Measurements from ENCODE around the gene COLEC11.

The COLEC11 gene

DNA sequence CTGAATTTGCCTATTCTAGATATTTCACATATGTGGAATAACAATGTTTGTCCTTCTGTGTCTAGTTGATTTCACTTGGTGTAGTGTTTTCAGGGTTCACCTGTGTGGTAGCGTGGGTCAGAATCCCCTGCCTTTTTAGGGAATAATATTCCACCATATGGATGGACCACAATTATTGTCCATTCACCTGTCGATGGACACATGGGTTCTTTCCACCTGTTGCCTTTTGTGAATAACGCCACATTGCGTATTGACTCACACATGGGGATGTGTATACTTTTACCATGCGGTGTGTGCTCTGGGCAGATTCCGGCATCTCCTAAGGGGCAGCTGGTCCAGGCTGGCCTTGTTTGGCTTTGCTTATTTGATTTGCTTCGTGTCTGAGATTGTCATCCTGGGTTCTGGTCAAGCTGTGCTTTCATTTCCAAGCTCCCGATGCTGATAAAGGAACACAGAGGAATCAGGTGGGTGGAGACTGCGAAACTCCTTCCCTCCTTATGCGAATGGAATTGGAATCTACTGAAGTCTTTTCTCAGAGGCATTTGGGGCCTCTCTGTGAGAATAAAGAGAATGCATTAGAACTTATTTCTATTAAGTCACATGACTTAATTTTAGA lies 44.2 kb downstream of the COLEC11 start:
- DNase-seq (ENCODE audit: low read depth): no peak

DNA sequence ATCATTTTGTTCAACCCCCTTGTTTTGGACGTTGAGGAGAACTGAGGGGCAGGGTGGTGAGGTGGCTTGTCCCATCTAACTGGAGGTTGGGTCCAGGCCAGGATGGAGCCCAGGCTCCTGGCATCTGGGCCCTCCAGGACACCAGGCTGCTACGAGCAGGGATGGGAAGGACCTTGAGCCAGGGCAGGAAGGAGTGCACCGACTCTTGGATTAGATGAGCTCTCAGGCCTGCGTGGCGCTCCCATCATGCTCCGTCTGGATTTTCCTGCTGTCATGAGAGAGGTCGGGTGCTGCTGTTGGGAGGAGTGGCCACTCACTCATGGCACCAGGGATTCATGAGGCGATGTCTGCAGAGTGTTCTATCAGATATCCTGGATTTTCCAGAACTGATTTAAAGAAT lies 44.7 kb downstream of the COLEC11 start:
- DNase-seq (ENCODE audit: low read depth): no peak

DNA sequence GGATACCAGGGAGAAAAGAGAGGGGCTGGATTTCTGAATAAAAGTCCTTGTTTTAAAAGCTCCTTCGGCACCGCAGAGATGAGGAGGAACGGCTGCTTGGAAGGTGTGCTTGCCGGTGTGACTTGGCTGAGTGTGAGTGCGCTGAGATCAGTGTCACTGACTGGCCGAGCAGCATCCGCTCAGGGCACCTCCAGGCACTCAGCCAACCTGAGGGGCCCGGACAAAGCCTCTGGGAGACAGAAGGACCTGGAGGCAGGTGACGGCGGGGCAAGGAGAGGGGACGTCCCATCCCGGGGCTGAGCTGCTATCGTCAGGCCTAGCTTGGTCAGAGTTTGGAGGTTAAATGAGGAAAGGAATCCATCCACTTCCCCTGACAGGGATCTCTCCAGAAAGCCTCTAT lies 46.3 kb downstream of the COLEC11 start:
- no peak for DNase-seq (ENCODE audit: low read depth)

DNA sequence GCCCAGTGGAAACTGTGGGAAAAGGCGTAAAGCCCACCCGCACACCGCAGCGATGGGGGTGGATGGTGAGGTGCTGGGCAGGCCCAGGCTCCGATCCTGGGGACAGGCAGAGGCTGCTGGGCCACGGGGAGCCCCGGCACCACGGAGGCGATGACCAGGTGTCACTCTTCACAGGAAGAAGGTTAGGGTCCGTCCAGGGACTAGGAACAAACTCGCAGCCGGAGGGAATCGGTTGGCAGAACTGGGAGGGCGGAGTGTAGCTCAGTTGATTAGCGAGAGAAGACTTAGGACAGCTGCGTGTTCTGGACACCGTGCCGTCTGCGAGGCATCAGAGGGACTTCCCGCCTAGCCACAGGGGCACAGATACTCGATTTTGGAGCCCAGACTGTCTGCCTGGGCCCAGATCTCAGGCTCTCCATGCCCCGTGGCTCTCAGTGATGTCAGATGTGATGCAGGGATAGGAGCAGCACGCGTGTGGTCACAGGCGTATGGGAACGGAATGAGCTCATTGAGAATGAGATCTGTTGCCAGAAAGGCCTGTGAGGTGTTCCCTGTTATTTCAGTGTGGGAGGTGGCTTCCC lies 47.0 kb downstream of the COLEC11 start:
- DNase-seq (ENCODE audit: low read depth): no peak

DNA sequence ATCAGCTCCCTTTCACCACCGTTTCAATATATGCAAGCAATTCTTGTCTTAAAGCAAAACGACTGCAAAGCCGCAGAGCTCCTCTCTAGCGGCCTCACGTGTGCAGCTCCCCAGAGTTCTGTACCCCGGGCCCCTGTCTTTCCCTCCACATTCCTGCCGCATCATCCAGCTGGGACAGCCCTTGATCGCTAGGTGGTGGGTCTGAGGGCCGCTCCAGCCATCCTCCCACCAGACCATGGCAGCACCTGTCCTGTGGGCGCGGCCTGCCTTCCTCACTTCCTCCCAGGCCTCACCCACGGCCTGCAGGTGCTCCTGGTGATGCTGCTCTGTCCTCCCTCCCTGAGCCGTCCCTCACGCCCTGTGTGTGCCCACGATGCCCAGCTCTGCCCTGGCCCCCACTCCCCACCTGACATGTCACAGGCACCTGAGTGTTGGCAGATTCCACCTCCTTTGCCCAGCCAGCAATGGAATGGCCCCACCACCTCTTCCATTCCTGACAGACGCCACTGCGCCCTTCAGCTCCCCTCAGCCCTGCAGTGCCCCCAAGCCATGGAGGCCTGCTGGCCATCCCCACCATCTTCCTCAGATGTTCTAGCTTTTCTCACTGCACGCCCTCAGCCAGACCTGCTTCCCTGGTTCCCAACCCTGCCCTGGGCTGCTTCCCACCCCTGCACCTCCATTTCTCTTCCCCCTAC lies 47.8 kb downstream of the COLEC11 start:
- DNase-seq (ENCODE audit: low read depth): no peak

DNA sequence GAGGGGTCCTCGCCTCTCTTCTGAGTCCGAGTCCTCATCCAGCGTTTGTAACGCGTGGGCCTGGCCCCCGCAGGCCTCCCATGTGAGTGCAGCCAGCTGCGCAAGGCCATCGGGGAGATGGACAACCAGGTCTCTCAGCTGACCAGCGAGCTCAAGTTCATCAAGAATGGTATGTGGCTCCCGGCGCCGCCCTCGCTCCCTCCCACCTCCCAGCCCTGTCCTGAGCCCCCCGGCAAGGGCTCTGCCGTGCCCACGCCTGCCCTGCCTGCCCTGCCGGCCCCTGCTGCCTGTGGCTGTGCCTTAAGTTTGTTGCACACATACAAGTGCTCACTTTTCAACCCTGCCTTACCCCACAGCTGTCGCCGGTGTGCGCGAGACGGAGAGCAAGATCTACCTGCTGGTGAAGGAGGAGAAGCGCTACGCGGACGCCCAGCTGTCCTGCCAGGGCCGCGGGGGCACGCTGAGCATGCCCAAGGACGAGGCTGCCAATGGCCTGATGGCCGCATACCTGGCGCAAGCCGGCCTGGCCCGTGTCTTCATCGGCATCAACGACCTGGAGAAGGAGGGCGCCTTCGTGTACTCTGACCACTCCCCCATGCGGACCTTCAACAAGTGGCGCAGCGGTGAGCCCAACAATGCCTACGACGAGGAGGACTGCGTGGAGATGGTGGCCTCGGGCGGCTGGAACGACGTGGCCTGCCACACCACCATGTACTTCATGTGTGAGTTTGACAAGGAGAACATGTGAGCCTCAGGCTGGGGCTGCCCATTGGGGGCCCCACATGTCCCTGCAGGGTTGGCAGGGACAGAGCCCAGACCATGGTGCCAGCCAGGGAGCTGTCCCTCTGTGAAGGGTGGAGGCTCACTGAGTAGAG lies 48.7 kb downstream of the COLEC11 start:
- no peak for DNase-seq (ENCODE audit: low read depth)

DNA sequence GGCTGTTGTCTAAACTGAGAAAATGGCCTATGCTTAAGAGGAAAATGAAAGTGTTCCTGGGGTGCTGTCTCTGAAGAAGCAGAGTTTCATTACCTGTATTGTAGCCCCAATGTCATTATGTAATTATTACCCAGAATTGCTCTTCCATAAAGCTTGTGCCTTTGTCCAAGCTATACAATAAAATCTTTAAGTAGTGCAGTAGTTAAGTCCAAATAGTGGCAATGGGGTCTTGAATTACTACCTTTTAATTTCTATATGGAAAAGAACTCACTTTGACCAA lies 49.3 kb downstream of the COLEC11 start:
- DNase-seq (ENCODE audit: low read depth): no peak

DNA sequence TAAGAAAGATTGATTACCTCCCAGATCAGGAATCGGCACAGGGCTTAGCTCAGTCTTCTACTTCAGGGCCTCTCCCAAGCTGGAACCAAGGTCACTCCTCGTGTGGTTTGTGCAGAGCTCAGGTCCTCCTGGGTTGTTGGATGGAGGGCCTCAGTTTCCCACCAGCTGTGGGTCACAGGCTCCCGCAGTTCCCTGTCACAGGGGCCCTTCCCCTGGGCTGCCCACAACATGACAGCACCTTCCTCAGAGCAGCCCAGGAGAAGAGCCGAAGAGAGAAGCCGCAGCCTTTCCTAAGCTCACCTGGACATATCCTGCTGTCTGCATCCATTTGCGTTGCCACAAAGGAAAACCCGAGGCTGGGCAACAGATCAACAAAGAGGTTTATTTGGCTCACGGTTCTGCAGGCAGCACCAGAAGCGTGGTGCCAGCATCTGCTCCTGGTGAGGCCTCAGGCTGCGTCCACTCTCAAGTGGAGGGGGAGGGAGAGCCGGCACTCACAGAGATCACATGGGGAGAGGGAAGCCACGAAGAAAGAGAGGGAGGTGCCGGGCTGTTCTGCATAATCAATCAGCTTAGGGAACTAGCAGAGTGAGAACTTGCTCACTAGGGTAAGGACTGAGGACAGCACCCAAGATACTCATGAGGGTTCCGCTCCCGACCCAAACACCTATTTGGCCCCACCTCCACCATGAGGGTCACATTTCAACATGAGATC lies 50.1 kb downstream of the COLEC11 start:
- DNase-seq (ENCODE audit: low read depth): no peak

DNA sequence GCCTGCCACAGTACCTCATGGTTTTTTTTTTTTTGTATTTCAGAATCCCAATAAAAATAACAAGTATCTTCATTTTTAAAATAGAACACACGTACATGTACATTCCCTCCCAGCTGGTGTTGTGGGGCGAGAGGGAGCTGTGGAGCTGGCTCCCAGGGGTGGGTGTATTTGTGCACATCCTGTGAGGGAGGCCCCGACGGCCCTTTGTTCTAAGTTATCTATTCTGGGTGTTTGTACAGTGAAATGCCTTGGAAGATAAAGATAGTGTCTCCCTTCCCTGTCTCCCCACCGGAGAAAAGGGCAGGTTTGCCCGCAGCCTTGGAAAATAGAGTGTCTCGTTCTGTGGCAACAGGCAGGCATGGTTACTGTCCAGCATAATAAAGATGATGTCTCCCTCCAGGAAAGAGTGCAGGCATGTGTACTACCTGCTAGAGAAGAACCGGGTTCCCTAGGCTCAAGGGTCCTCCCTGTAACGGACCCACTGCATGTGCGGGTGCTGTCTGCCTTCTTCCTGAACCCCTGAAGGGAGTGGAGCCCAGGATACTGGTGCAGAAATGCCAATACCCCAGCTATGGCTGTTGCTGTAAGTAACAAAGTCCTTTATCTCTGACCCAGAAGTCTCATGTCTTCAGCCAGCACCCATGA lies 51.0 kb downstream of the COLEC11 start:
- no peak for DNase-seq (ENCODE audit: low read depth)

DNA sequence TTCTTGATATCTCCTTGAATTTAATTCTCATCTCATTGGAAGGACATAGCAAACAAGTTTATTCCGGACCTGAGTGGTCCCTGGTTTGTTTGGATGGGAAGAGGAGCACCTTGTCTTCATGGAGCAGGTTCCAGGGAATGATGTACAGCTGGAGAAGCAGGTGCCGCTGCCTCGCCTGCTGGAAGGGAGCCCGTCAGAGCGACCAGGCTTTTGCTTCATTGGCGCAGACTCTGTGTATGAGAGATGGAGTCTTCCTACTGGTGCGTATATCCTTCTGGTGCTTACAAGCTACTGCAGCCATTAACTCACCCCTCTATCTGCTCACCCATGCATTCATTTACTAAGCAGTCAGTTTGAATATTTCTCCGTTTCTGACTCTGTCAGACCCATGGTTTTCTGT lies 51.5 kb downstream of the COLEC11 start:
- no peak for DNase-seq (ENCODE audit: low read depth)

DNA sequence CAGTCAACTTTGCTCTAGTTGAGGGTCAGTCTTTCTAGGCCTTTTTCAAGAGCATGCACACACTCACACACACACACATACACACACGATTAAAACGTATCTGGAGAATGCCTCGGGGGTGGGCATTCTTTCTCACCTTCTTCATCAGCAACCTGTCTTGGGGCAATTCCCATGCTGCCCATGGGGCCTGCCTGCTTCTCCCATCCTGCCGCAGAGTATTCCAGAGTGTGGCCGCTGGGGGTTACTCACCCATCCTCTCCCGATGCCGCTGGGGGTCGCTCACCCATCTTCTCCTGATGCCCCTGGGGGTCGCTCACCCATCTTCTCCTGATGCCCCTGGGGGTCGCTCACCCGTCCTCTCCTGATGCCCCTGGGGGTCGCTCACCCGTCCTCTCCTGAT lies 52.3 kb downstream of the COLEC11 start:
- no peak for DNase-seq (ENCODE audit: low read depth)

DNA sequence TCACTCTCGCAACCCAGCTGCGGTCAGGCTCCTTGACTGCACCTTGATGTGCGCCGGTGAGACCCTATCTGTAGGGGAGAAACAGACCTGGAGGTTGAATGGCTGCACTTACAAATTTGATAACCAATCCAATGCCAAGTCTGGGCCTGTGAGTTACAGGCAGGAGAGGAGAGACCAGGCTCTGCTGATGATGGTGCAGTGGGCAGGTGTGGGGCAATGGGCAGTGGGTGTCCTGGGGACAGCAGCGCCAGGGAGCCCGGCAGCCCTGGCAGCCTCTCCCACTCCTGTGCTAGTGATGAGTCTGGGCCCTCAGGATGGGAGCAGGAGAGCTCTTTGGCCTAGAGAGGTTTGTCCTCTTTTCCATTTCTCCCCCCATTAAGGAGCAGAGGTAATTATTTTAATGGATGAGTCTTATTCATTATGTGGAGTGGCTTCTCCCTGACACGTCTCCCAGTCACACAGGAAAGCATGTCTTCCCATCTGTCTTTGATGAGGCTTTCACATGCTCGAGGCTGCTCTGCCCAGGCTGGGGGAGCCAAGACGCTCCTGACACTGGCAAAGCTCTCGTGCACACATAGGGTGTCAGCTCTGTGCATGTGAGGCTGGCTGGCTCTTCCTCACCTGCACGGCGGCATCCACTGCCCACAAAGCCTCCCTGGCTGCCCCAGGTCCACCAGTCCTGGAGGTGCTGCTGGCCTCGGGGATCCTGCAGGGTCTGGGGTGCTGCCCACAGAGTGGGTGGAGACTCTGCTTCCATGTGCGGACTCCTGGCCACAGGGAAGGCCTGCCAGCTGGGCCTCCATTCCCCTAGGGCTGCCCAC lies 53.1 kb downstream of the COLEC11 start:
- no peak for DNase-seq (ENCODE audit: low read depth)

DNA sequence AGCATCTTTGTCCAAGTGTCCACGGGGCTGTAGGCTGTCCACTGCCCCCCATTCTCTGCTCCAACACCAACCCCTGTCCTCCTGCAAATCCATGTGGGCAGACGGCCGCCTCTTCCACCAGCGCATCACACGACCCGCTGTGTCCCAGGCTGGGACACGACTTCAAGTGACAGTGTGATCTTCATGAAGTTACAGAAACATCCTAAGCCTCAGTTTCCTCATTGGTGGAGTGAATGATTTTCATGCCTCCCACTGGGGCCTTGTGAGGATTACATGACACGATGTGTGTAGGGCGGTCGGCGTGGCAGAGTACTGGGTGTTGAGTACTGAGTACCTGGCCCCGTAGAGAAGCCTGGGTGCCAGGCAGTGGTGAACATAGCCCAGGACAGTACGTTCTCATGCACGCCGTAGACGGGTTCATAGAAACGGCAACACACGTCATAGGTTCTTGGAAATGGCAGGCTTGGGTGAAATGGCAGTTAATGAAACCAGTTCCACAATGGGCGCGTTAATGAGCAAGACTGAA lies 53.8 kb downstream of the COLEC11 start:
- DNase-seq (ENCODE audit: low read depth): no peak

DNA sequence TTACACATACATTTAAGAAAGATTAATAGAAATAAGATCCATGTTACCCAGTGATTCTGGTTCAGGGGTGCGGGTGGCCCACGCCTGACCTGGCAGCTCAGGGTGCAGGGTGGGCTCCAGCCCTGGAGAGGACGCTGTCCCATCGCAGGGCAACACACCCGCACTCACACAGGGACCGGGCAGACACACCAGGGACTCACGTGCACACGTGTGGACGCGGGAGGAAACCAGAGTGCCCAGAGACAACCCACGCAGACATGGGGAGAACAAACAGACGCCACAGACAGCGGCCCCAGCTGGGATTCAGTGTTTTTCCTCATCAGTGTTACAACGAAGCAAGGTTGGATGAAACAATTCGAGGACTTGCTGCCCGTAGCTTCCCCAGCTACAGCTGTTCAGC lies 54.7 kb downstream of the COLEC11 start:
- no peak for DNase-seq (ENCODE audit: low read depth)

DNA sequence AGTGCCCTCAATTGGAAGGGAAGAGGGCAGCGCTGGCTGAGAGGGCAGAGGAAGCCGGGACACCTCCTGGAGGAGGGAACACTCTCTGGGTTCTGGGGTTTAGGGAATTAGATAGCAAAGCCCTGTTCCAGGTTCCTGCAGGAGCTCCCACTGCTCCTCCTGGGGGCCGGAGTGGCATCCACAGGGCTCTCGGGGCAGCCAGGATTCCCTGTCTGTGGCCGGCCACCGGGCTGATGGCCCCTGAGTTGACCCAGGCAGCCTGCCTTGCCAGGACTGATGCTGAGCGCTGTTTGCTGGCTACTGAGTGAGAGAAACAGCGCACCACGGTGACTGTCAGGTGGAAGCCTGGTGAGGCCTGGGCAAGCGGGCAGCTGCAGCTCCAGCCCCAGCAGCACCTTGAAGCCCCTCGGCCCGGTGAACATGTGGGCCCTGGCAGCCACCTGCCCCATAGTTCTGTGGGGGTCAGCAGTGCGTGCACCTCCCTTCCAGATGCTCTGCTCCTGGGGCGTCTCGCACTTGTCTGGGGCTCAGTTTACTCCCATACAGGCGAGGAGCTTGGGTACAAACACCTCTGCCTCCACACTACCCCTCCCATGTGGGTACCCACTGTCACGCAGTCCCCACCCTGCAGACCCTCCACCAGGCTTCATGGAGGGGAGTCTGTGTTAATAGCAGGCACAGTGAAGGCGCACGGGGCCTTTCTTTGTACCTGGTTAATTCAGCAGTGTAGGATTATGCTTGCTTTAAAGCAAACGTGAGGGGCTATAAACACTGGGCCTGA lies 55.4 kb downstream of the COLEC11 start:
- DNase-seq (ENCODE audit: low read depth): no peak

DNA sequence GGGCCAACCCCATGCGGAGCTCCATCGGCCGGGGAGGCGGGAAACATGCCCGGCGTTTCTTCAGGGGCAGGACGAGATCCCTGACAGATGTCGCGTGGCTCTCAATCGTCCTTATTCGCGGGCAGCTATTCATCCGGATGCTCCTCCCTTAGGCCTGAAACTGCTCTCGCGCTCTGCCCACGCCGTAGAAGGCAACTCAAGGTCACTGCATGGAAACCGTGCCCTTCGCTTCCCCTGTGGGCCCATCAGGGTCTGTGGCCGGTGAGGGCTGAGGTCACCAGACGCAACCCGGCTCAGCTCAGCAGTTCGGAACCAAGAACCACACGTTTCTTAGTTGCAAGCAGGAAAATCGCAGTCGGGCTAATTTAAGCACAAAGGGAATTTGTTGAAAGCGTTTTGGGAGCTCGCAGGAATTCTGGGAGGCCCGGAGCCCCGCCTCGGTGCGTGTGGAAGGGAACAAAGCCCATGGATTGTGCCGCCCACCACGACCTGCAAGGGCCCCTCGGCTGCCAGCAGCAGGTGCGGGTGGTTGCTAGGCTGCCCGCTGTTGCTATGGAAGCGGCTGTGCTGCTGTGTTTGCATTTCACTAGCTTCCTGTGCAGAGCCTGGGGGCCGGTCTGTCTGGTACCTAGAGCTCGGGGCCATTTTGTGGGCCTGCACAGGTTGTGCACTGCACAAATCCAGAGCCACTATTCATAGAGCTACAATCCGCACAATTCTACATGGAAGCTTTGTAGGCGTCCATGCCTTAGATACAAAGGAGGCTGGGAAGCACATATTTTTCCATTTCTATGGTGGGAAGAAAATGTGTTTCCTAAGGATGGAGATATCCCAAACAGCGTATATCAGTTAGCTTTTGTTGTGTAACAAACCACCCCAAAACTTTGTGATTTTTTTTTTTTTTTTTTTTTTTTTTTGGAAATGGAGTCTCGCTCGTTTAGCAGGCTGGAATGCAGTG lies 57.1 kb downstream of the COLEC11 start:
- DNase-seq (ENCODE audit: low read depth): no peak

DNA sequence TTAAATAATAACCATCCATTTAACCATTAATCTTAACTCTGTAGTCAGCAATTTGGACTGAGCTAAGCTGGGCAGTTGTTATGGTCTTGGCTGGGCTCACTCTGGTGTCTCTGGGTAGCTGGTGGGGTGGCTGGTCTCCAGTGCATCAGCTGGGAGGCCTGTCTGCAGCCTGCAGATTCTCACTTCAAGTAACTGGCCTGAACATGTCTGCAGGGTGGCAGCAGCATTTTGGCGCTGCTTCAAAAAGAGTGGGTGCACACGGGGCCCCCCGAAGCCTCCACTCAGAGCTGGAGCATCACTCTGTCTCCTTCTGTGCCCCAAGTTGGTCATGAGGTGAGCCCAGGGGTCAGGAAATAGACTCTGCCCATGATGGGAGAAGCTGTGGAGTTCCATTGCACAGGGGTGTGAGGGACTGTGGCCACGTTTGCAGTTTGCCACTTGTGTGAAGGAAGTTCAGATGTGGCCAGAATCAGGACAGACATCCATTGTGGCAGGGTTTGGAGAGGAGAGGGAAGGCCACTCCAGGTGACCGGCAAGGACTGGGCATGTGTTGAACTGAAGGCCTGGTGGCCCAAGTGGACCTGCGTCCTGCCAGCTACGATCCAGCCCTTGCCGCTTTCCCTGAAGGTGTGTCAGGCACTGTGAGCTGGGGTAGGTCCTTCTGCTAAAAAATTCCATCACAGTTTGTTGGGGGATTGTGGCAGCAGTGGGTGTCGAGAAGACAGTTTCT lies 58.1 kb downstream of the COLEC11 start:
- no peak for DNase-seq (ENCODE audit: low read depth)

DNA sequence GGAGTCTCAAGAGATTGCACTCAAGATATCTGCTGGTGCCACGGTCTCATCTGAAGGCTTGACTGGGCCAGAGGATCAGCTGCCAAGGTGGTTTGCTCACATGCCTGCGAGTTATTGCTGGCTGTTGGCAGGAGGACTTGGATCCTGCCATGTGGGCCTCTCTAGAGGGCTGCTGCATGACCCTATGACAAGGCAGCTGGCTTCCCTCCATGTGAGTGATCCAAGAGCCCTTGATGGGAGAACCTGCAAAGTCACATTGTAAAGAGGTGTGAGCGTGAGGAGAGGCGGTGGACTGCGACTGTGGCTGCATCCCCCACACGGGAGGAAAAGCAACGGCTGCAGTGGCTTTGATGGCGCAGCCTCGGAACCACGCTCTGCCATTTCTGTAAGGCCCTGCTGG lies 59.1 kb downstream of the COLEC11 start:
- DNase-seq (ENCODE audit: low read depth): no peak
